Neural cell (in vitro differentiated cells): ENCODE results near the gene PTPRN2. TPM values are rescaled to one million over a fixed set of nuclear protein-coding genes. Genes with fewer than 3 reads are reported as not detected.

Experiments
- H2AFZ ChIP-seq: fragments of 200-600, 300-800 bp; sonication (generic), shearing (Covaris generic); 2 replicates; pipeline ENCODE4 v1.6.0; 2014; ENCODE audit warnings: low read depth, mild to moderate bottlenecking, antibody characterized with exemption, low read length, moderate library complexity
- H3F3A ChIP-seq: fragments of 200-600 bp; shearing (Covaris generic); 2 replicates; pipeline ENCODE4 v1.6.1; 2016; ENCODE audit warnings: mild to moderate bottlenecking, moderate library complexity, mixed read lengths, antibody characterized with exemption, low read length; ENCODE audit not compliant: insufficient read depth, poor library complexity, severe bottlenecking
- H3K27ac ChIP-seq: fragments of 200-600, 300-800 bp; sonication (generic), shearing (Covaris generic); 2 replicates; pipeline ENCODE4 v1.5.1; 2014; ENCODE audit warnings: mild to moderate bottlenecking, low read length, moderate library complexity
- H3K27me3 ChIP-seq: fragments of 300-800, 200-600 bp; sonication (generic), shearing (Covaris generic); 2 replicates; pipeline ENCODE4 v1.6.0; 2014; ENCODE audit warnings: mild to moderate bottlenecking, low read depth, low read length, moderate library complexity; ENCODE audit not compliant: insufficient read depth
- H3K36me3 ChIP-seq: fragments of 300-800, 200-600 bp; sonication (generic), shearing (Covaris generic); 2 replicates; pipeline ENCODE4 v1.5.1; 2014; ENCODE audit warnings: mild to moderate bottlenecking, antibody characterized with exemption, low read length, moderate library complexity; ENCODE audit not compliant: insufficient read depth
- H3K4me2 ChIP-seq: fragments of 300-800, 200-600 bp; sonication (generic), shearing (Covaris generic); 2 replicates; pipeline ENCODE4 v1.6.0; 2014; ENCODE audit warnings: mild to moderate bottlenecking, low read length
- H3K4me3 ChIP-seq: fragments of 300-800, 200-600 bp; sonication (generic), shearing (Covaris generic); 2 replicates; pipeline ENCODE4 v1.5.1; 2014; ENCODE audit warnings: mild to moderate bottlenecking, low read length, moderate library complexity
- H3K79me2 ChIP-seq: fragments of 200-600 bp; shearing (Covaris generic); replicated peaks from 2 replicates; pipeline ENCODE4 v1.6.0; 2014; ENCODE audit warnings: mild to moderate bottlenecking, low read length, moderate library complexity; ENCODE audit not compliant: insufficient read depth
- H3K9ac ChIP-seq: fragments of 300-800, 200-600 bp; sonication (generic), shearing (Covaris generic); 2 replicates; pipeline ENCODE4 v1.6.1; 2016; ENCODE audit warnings: mild to moderate bottlenecking, low read length, mixed read lengths
- H3K9me2 ChIP-seq: fragments of 200-600 bp; shearing (Covaris generic); 2 replicates; pipeline ENCODE4 v1.6.1; 2016; ENCODE audit warnings: mild to moderate bottlenecking, low read length, mixed read lengths; ENCODE audit not compliant: insufficient read depth
- H3K9me3 ChIP-seq: fragments of 200-600, 300-800 bp; sonication (generic), shearing (Covaris generic); 2 replicates; pipeline ENCODE4 v1.6.1; 2016; ENCODE audit warnings: mild to moderate bottlenecking, mixed run types, low read length, moderate library complexity, mixed read lengths
- H4K20me1 ChIP-seq: fragments of 200-600 bp; shearing (Covaris generic); 2 replicates; pipeline ENCODE4 v1.6.1; 2016; ENCODE audit warnings: mild to moderate bottlenecking, mixed run types; ENCODE audit not compliant: insufficient read depth
- CTCF ChIP-seq: fragments of 450-650 bp; IDR thresholded peaks from 2 replicates; pipeline ENCODE4 v1.5.1; 2014; ENCODE audit warnings: antibody characterized with exemption, mild to moderate bottlenecking, moderate library complexity; ENCODE audit not compliant: poor library complexity, severe bottlenecking
- EP300 ChIP-seq: fragments of 450-650 bp; conservative IDR thresholded peaks from 2 replicates; pipeline ENCODE4 v1.6.1; 2014; ENCODE audit warnings: antibody characterized with exemption, mild to moderate bottlenecking, moderate library complexity; ENCODE audit not compliant: poor library complexity, severe bottlenecking
- EZH2 ChIP-seq: fragments of 200-600, 300-800 bp; shearing (Covaris generic), sonication (generic); IDR thresholded peaks from 2 replicates; pipeline ENCODE4 v1.6.1; 2014; ENCODE audit warnings: antibody characterized with exemption, low read length, borderline replicate concordance, mild to moderate bottlenecking; ENCODE audit not compliant: insufficient read depth, poor library complexity, severe bottlenecking
- MXI1 ChIP-seq: fragments of 450-650 bp; conservative IDR thresholded peaks from 2 replicates; pipeline ENCODE4 v1.6.1; 2014; ENCODE audit warnings: antibody characterized with exemption, mild to moderate bottlenecking; ENCODE audit not compliant: poor library complexity, severe bottlenecking
- POLR2AphosphoS5 ChIP-seq: IDR thresholded peaks from 2 replicates; pipeline ENCODE4 v1.6.1; 2012
- RAD21 ChIP-seq: fragments of 450-650 bp; conservative IDR thresholded peaks from 2 replicates; pipeline ENCODE4 v1.6.1; 2014; ENCODE audit warnings: antibody characterized with exemption, mild to moderate bottlenecking, moderate library complexity
- REST ChIP-seq: IDR thresholded peaks from 2 replicates; pipeline ENCODE4 v1.6.1; 2012; ENCODE audit warnings: borderline replicate concordance
- SMC3 ChIP-seq: fragments of 450-650 bp; conservative IDR thresholded peaks from 2 replicates; pipeline ENCODE4 v1.6.1; 2014; ENCODE audit warnings: antibody characterized with exemption, mild to moderate bottlenecking, moderate library complexity; ENCODE audit not compliant: poor library complexity
- TAF1 ChIP-seq: IDR thresholded peaks from 2 replicates; pipeline ENCODE4 v1.6.1; 2012; ENCODE audit warnings: low read depth
- polyA plus RNA-seq: library from polyadenylated mRNA; depleted of rRNA; stranded (reverse); fragments of >200 nt; gene quantifications from 2 replicates; pipeline ENCODE4 v1.2.3, GENCODE V29; 2014

Gene PTPRN2
- polyA plus RNA-seq, 1 donor from 2014 or later: 31.0 TPM

GRCh38 chr7:158506626-158507025 lies 81.0 kb downstream of the PTPRN2 start:
- peaks cover 7% of the 10 kb centered on the region for H3K9me3 ChIP-seq
- TF ChIP-seq TAF1 (no peak), MXI1 (no peak)
- H2AFZ ChIP-seq: no peak overlapping the region

GRCh38 chr7:158505683-158506082 lies 81.9 kb downstream of the PTPRN2 start:
- TF ChIP-seq EP300 (no peak), TAF1 (no peak), SMC3 (no peak), MXI1 (no peak), EZH2 (no peak), RAD21 (no peak), POLR2AphosphoS5 (no peak), REST (no peak), CTCF (no peak)
- no peak overlapping the region for H3K4me2 ChIP-seq
- no peaks in the 10 kb centered on the region for H3K36me3 ChIP-seq
- H2AFZ ChIP-seq: no peak overlapping the region
- no peaks in the 10 kb centered on the region for H3K79me2 ChIP-seq
- no peak overlapping the region for H3K4me3 ChIP-seq
- H3F3A ChIP-seq: no peaks in the 10 kb centered on the region
- H3K27me3 ChIP-seq: no peaks in the 10 kb centered on the region
- H3K9ac ChIP-seq: no peak overlapping the region
- H3K9me3 ChIP-seq: no peaks in the 10 kb centered on the region
- H3K9me2 ChIP-seq: no peaks in the 10 kb centered on the region
- no peaks in the 10 kb centered on the region for H4K20me1 ChIP-seq
- no peak overlapping the region for H3K27ac ChIP-seq

More at GRCh38 chr7:158506626-158507025, 81.0 kb downstream of the PTPRN2 start:
- H3K36me3 ChIP-seq: peaks cover 7% of the 10 kb centered on the region
- H3K79me2 ChIP-seq: no peaks in the 10 kb centered on the region
- H3K4me3 ChIP-seq: no peak overlapping the region
- no peaks in the 10 kb centered on the region for H3K9me2 ChIP-seq
- H4K20me1 ChIP-seq: no peaks in the 10 kb centered on the region
- no peaks in the 10 kb centered on the region for H3F3A ChIP-seq
- no peak overlapping the region for H3K27ac ChIP-seq
- no peak overlapping the region for H3K4me2 ChIP-seq
- H3K27me3 ChIP-seq: no peaks in the 10 kb centered on the region
- no peak overlapping the region for H3K9ac ChIP-seq
